Panc1 (cell line): ENCODE results near the gene TOR1AIP2. TPM values are rescaled to one million over a fixed set of nuclear protein-coding genes. Genes with fewer than 3 reads are reported as not detected.

Experiments
- ATAC-seq: fragments of 200-7000 bp; cut with Tn5 transposase; 2 replicates; pipeline ENCODE4 v1.9.1; 2020; ENCODE audit warnings: mild to moderate bottlenecking, moderate library complexity
- BruUV-seq: library from RNA; stranded (reverse); fragments of 400-500 nt; replicated peaks from 2 replicates; lab custom pipeline; 2021; lab: Mats Ljungman, UMichigan
- CTCF ChIA-PET: fragments of 300-600 bp; sonication (Branson Sonifier 250); formaldehyde crosslinking; loops from one replicate; lab custom pipeline; 2022; ENCODE audit warnings: antibody characterized with exemption; lab: Charles Lee
- POLR2A ChIA-PET: fragments of 300-600 bp; sonication (Branson Sonifier 250); formaldehyde crosslinking; loops from one replicate; lab custom pipeline; 2022; ENCODE audit warnings: antibody characterized with exemption; lab: Charles Lee
- DNase-seq: peaks from one replicate; pipeline ENCODE4 v3.0.0-alpha.2; 2010; ENCODE audit warnings: low read depth, low spot score
- H3K27ac ChIP-seq: 2 replicates; pipeline ENCODE4 v1.5.1; 2011; ENCODE audit warnings: mild to moderate bottlenecking, low read length, inconsistent platforms
- H3K27me3 ChIP-seq: fragments of 200-500 bp; sonication (Bioruptor generic); 2 replicates; pipeline ENCODE4 v1.6.0; 2014; ENCODE audit warnings: low read length, inconsistent platforms; ENCODE audit not compliant: control insufficient read depth, insufficient read depth
- H3K36me3 ChIP-seq: fragments of 200-500 bp; sonication (Bioruptor generic); 2 replicates; pipeline ENCODE4 v1.5.1; 2014; ENCODE audit warnings: inconsistent platforms, mild to moderate bottlenecking, low read length, moderate library complexity; ENCODE audit not compliant: control insufficient read depth, insufficient read depth
- H3K4me1 ChIP-seq: 2 replicates; pipeline ENCODE4 v1.5.1; 2011; ENCODE audit warnings: inconsistent platforms, mild to moderate bottlenecking, low read length, moderate library complexity; ENCODE audit not compliant: control insufficient read depth, insufficient read depth
- H3K4me3 ChIP-seq, 2 experiments: 2 replicates each; pipeline ENCODE4 v1.5.1; 2011 to 2012; ENCODE audit warnings: low read depth in 2 of 2, low read length in 2 of 2, mild to moderate bottlenecking in 2 of 2, inconsistent platforms in 1 of 2, moderate library complexity in 1 of 2
- H3K9me3 ChIP-seq: fragments of 200-500 bp; sonication (Bioruptor generic); 2 replicates; pipeline ENCODE4 v1.5.1; 2014; ENCODE audit warnings: low read depth, mild to moderate bottlenecking, inconsistent platforms, low read length, moderate library complexity; ENCODE audit not compliant: control insufficient read depth, insufficient read depth
- CTCF ChIP-seq: fragments of 450-650 bp; IDR thresholded peaks from 2 replicates; pipeline ENCODE4 v1.5.1; 2017; ENCODE audit warnings: mild to moderate bottlenecking
- POLR2AphosphoS5 ChIP-seq: IDR thresholded peaks from 2 replicates; pipeline ENCODE4 v1.6.1; 2012; ENCODE audit warnings: mild to moderate bottlenecking, low read depth, low read length, moderate library complexity
- REST ChIP-seq, 2 experiments: IDR thresholded peaks; 2 replicates each; pipeline ENCODE4 v1.6.1; 2011 to 2012; ENCODE audit warnings: low read depth in 2 of 2, control low read depth in 1 of 2, low read length in 1 of 2, mild to moderate bottlenecking in 1 of 2, moderate library complexity in 1 of 2; ENCODE audit not compliant: insufficient read depth in 1 of 2
- SIN3A ChIP-seq: IDR thresholded peaks from 2 replicates; pipeline ENCODE4 v1.6.1; 2012; ENCODE audit warnings: low read depth, mild to moderate bottlenecking, low read length, moderate library complexity, borderline replicate concordance; ENCODE audit not compliant: insufficient read depth
- TCF7L2 ChIP-seq: IDR thresholded peaks from 2 replicates; pipeline ENCODE4 v1.6.1; 2011; ENCODE audit warnings: mild to moderate bottlenecking, low read depth, low read length, inconsistent platforms
- in situ Hi-C: cut with HindIII; loops from 2 replicates; pipeline ENCODE4 v1.10.0; 2016; ENCODE audit warnings: low sequenced_read_pairs, low pct_unique_long_range_greater_than_20kb
- intact Hi-C: fragments of 100-400 bp; cut with micrococcal nuclease; formaldehyde crosslinking; loops from one replicate; pipeline ENCODE4 v1.10.0; 2022; ENCODE audit not compliant: unreplicated experiment
- total RNA-seq: library from RNA; stranded (reverse); gene quantifications from one replicate; pipeline ENCODE4 v1.2.1, GENCODE V29; 2021; ENCODE audit not compliant: unreplicated experiment

The TOR1AIP2 gene
- total RNA-seq, 1 experiment from 2014 or later: 94.9 TPM

GRCh38 chr1:179813626-179814545 is 63.7 kb downstream of the TOR1AIP2 start:
- Histone ChIP-seq H3K27ac (no peak overlapping the region), H3K36me3 (no peaks in the 10 kb centered on the region), H3K9me3 (no peaks in the 10 kb centered on the region), H3K4me1 (peaks cover 12% of the 10 kb centered on the region; the same call in 1 of the 2 replicates), H3K4me3 (peak overlapping the region in 1 of 2 experiments; percentile 68; a peak in 2 of 4 replicates), H3K27me3 (0 out of 2 replicates have a peak, but pooled peaks cover 2% of the 10 kb centered on the region)
- no TSS peak for BruUV-seq
- ChIA-PET CTCF (interaction anchor here (0.6 to 2.9 kb wide), 17 partner anchors 8 to 1499 kb away, joined by 3 to 73 read pairs (median 6); no protein-coding TSS in a partner anchor), POLR2A (interaction anchor here (0.8 to 0.9 kb wide), 2 partner anchors 104 to 107 kb away, joined by 3 to 9 read pairs; no protein-coding TSS in a partner anchor)
- DNase-seq (no peak), ATAC-seq (no peak)
- in situ Hi-C loops: no loop called here
- intact Hi-C loops: loop anchor here (1.0 to 10.0 kb wide), 2 partner anchors 108 to 219 kb away; partner anchors contain the start of gene TDRD5
- TF ChIP-seq POLR2AphosphoS5 (no peak), SIN3A (no peak), CTCF (no peak), TCF7L2 (no peak), REST (IDR thresholded peaks at IDR 0.05; ENCODE audit: insufficient read depth in 1 of 2, low read depth in 2 of 2, low read length in 1 of 2) (no peak)

DNA sequence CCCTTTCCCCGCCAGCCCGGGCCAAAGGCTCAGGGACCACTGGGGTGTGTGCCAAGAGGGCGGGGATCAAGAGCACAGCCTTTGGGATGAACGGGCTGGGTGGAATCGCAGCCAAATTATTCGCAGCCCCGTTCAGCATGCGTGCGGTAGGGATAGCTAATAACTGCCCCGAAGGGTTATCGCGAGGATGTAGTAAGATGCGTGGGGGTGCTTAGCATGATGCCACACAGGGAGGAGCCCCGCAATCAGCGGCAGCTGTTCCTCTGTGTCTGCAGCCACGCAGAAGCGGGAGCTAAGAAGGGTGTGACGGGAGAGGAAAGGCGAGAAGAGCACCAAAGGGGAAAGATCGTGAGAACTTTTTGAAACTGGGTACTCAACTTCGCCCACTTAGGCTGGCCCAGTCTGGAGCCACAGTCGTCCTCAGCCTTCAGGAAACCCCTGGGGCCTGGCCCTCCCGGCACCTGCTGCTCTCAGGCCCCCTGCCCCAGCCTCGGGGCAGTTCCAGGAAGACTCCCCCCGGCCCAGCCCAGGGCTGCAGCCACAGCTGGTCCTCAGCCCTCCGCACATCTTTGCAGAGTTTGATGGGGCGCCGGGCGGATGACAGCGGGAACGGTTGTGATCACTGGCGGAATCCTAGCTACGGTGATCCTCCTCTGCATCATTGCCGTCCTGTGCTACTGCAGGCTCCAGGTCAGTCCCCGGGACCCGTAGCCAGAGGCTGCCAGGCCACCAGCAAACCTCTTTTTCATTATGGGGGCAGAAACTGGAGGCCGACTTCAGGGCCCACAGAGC is 64.9 kb downstream of the TOR1AIP2 start:
- Histone ChIP-seq H3K27ac (no peak overlapping the region), H3K9me3 (no peaks in the 10 kb centered on the region), H3K36me3 (no peaks in the 10 kb centered on the region), H3K4me1 (peaks cover 12% of the 10 kb centered on the region; the same call in 1 of the 2 replicates), H3K4me3 (no peak overlapping the region), H3K27me3 (0 out of 2 replicates have a peak, but pooled peaks cover 2% of the 10 kb centered on the region)
- ChIA-PET CTCF (interaction anchor here (0.6 to 2.9 kb wide), 3 partner anchors 105 to 172 kb away, joined by 3 to 73 read pairs (median 4); no protein-coding TSS in a partner anchor), POLR2A (no interaction called here)
- in situ Hi-C loops: no loop called here
- BruUV-seq: no TSS peak
- intact Hi-C loops: loop anchor here (10.0 kb wide), 1 partner anchor 218 kb away; the partner anchor contains the start of gene TDRD5
- TF ChIP-seq CTCF: no peak
- TF ChIP-seq SIN3A: no peak
- TF ChIP-seq REST (IDR thresholded peaks at IDR 0.05; ENCODE audit: insufficient read depth in 1 of 2, low read depth in 2 of 2, low read length in 1 of 2): no peak
- no peak for TF ChIP-seq TCF7L2
- TF ChIP-seq POLR2AphosphoS5: no peak
- no peak for ATAC-seq
- DNase-seq: no peak
